GM18870 (cell line): Measurements from ENCODE around the gene PDLIM4.

Experiments
- ATAC-seq: cut with Tn5 transposase; IDR thresholded peaks from one replicate; pipeline ENCODE4 v1.9.1; 2021; ENCODE audit warnings: moderate library complexity; ENCODE audit not compliant: unreplicated experiment

The PDLIM4 gene

DNA sequence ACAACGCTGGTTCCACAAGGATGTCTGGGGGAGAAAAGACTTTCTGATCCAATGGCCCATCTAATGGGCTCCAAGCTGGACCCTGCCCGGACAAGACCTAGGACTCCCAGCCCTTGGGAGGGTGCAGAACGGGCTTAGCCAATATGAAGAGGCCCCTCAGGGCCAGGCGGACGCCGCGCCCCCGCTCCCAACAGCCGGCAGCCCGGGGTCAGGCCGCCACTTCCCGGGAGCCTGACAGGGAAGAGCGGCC lies 30.3 kb upstream of the PDLIM4 start:
- ATAC-seq: no peak

DNA sequence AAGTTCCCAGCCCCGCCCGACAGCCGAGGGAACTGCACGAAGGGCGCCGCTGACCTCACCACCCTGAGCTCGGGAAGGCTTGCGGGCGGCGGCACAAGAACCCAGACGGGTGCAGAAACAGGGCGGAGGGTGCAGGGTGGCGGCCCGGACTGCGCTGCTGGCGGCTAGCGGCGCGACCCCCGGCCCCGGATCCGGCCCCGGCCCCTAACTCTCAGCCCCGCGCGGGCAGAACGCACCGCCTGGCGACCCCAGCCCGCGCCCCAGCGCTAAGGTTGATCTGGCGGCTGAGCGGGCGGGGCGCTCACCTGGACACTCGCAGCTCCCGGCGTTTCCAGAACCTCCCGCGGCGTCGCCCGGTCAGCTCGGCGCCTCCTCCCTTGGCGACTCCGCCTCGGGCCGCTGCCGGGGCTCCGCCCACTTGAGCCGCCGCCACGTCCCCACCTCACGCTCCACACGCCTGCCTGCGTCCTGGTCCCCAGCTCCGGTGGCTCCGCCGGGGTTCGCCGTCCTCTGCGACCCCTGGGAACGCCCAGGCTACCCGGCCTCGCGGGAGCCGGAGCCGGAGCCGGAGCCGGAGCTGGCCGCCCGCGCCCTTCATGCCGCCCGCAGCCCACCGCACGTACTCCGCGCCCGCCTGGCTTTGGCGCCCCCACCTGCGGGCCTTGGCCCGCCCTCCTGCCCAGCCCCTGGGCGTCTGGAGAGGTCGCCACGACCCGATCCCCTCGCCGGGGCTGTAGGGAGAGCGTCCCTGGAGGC lies 29.8 kb upstream of the PDLIM4 start, which contains the start of gene P4HA2:
Gene P4HA2, minus strand, starts transcription at position 369 of the 756 bp plus-strand sequence. CDS start 9,227 bp downstream, outside the sequence.
- no peak for ATAC-seq

DNA sequence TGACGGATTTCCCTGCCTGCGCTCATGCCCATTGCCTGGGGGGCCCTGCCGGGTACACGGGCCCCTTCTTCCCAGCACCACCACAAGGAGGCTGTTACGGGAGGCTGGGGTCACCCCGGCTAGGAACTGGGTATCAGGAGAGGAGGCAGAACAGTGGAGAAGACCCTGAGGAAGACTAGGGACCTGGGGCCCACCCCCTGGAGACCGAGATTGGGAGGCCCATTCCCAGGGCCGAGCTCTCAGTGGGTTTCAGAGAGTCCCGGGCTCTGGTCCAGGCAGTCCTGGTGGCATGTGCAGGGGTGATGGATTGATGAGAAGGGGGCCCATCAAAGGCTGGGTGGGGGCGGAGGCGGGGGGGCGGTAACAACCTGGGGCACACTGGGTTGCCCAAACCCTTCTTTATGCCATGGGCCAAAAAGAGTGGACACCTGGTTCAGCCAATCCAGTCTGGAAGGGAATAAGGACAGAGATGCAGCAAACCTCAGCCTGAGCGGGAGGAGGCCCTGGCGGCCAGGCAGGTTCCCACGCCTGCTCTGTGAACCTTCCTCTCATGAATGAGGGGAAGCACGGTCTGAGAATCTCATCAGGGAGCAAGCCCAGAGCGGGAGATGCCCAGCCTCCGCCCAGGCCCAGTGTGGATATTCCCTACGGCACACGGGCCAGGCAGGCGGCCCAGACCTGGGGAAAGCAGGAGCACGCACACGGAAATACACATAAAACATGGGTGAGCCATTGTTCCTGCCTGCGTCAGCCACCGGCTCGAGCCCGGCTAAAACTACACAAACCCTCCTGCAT lies 29.1 kb upstream of the PDLIM4 start:
- no peak for ATAC-seq

DNA sequence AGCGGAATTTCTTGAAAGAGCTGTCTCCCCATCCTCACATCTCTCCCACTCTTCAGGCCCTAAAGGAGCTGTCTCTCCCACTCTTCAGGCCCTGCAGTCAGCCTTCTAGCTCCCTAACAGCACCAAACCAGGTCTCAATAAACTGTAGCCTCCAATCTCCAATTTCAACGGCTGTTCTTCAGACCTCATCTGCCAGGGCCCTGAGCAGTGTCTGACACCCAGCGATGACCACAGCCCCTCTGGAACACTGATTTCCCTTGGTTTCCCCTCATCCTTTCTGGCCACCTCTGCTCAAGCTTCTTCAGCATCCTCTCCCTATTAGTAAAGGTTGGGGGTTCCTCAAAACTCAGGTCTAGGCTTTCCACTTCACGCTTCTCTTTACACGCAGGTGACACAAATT lies 28.3 kb upstream of the PDLIM4 start:
- no peak for ATAC-seq

DNA sequence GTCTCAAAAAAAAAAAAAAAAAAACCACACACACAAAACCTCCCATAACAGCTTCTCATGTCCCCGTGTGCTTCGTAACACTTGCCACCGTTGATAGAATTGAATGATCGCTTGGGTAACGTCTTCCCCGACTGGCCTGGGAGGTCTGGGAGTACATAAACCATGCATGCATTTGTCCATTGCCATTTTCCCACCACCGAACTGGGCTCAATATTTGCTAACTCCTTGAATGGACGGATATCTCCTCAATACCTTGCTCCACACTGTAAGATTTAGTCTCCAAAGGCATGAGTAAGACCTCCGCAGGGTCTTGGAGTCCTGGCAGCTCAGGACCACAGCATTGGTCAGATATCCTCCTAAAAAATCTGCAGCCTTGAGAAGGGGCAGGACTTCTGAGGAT lies 26.6 kb upstream of the PDLIM4 start:
- ATAC-seq: no peak

DNA sequence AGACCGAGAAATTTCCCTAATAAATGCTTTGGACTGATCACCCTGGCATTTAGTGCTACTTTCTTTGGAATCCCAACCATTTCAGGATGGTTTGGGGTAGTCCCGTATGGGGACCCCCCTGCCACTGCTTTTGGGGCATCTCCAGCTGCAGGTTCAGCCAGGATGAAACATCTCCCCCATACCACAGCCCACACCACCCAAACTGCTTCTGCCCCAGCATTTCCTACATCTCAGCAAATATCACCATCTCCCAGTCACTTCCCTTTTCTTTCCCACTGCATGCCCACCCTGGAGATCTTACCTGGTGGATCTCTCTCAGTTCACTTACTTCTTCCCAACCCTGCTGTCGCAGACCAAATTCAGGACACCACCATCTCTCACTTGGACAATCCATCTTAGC lies 25.0 kb upstream of the PDLIM4 start:
- ATAC-seq: no peak

DNA sequence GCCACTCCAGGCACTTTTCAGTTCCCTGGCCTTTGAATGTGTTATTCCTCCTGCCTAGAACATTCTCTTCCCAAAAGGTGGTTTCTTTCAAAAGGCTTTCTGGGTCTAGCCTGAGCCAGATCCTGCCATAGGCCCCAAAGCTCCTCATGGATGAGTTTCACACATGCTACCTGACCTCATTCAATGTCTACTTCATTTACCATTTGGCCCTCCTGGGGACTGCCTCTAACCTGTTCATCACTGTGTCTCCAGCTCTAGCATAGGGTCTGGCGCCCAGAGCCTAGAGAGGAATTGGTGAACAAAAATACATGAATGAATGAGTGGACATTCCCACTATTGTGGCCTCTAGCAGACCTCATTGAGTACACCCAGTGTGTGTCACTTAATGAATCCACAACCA lies 24.4 kb upstream of the PDLIM4 start:
- no peak for ATAC-seq

DNA sequence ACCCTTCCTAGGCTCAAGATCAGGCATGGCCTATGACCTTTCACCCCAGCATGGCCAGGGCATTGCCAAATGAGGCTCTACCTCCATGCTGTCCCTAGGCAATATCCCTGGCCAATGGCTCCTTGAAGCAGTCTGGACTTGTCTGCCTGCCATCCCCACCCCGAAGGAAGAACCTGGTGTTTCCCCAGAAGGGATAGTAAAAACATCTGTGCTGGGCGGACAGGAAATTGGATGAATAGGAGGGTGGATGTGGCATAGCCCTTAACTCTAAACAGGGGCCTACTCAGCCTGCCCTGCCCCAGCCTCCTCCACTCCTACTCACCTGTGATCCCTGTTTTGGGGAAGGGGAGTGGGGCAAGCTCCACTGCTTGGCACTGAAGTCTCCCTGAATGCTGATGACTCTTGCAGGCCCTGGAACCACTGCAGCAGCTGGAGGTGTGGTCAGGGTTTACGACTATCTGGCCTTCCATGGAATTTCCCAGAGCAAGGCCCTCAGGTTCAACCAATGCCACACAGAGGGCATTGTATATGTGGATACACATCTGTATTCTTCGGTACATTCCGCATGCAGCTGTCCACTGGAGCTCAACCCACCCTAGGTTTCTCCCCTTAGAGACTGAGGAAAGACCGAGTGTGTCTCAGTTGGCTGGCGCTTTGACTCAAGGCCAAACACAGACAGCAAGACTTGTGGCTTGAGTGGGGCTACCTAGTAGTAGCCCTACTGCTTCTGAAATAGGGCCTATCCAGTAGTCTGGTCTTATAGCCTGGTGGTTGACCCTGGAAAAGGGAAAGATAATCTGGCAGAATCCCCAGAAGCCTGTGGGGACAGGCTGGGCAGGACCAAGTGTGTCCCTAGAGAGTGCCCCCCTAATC lies 23.4 kb upstream of the PDLIM4 start:
- ATAC-seq: no peak

DNA sequence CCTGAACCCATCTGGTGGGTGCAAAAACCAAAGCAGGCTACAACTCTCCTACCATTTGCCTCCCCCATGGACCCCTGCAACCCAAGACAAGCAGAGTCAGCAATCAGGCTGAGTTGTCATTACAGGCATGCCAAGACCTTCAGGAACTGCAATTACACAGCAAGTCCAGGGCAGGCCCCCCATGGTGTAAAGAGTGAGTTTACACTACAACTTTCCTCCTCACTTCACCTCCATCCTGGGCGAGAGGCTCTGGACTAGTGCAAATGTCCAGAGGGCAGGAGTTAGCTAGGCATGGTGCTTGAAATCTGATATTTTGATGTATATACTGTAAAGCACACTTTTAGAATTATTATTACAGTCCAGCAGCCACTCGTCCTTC lies 22.8 kb upstream of the PDLIM4 start:
- ATAC-seq: no peak

DNA sequence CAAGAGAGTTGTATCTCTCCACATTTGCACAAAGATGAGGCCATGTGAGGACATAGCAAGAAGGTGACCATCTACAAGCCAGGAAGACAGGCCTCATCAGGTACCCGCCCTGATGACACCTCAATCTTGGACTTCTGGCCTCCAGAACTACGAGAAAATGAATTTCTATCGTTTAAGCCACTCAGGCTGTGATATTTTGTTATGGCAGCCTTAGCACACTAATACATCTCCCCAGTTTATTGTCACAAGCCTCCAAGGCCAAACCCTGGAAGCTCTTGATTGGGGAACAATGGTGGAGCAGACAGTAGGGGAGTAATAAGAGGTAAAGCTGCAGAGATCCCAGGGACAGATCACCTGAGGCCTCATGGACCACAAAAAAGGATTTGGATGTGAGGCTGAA lies 22.2 kb upstream of the PDLIM4 start:
- ATAC-seq: no peak

DNA sequence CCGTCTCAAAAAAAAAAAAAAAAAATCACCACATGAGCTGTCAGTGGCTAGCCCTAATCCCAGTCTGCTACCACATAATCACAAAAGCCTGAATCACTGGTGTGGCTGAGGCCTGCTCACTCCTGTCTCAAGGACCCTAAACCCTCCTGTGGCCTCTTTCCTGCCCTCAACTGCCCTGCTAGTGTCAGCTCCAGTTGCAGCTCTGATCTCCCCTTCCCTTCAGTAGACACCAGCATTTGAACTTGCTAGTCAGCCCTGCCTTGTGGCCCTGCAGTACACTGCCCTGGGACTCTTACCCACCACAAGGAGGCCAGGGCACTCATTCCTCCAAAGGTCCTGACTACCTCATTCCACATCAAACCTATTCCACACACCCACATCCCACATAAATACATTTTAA lies 20.4 kb upstream of the PDLIM4 start:
- ATAC-seq: no peak

DNA sequence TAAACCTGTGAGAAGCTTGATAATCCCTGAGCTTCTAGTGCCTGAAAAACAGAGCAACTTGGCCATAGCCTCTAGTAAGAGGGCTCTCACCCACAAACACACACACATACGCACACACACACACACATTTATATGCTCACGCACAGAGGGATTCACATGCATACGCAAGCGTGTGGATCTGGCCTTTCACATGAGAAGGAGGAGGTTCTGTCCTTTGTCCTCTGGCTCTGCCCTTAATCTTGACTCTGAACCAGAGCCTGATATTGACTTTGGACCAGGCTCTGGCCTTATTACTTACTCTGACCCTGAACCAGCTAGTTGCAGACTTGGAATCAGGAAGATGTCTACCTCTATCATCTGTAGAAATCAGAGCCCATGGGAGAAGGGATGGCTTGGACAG lies 19.8 kb upstream of the PDLIM4 start:
- ATAC-seq: no peak

DNA sequence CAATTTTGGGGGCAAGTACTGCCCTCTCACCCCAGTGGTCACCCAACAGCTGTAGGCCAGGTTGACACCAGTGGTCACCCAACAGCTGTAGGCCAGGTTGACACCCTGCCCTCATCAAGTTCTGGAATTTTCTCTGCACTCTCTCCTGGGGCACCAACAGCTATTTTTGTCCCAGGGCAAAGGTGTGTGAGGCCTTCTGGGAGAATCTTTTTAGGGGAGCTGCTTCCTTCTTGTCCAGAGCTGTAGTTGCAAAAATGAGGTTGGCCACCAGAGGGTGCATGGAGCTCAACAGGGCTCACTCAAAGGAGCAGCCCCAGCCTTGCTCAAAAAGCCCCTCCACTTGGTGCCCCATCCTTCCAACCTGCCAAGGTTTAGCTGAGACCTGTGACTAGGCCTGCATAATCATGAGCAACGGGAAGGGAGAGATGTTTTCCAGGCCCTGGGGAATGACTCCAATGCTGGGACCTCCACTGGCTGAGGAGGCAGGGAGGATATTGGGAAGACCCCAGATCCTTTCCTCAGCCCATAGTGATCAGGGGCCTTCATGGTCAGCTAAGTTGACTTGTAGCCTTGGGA lies 19.2 kb upstream of the PDLIM4 start:
- ATAC-seq: no peak

DNA sequence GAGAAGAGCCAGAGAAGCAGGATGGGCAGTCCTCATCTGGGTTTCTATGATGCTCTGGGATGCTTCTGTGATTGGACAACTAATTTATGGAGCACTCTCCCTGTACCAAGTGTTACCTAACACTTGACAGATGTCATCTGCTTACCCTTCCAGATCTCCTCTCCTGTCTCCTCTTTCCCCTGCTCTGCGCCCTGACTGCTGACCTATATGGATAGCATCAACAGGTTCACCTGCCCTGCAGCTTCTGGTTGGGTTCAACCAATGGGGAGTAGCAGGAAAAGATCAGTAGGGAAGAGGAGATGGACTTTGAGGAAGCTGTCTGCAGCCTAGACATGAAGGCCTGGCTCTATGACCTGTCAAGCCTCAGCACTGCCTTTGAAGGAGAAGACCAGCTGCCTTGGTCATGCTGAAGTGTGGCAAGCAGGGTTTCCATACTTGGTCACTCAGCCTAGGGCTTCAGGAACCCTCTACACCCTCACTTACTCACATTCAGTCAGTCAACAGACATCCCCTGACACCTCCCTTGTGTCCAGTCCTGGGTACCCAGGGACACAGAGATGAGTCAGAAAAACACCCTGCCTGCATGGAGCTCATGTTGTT lies 18.5 kb upstream of the PDLIM4 start:
- no peak for ATAC-seq

DNA sequence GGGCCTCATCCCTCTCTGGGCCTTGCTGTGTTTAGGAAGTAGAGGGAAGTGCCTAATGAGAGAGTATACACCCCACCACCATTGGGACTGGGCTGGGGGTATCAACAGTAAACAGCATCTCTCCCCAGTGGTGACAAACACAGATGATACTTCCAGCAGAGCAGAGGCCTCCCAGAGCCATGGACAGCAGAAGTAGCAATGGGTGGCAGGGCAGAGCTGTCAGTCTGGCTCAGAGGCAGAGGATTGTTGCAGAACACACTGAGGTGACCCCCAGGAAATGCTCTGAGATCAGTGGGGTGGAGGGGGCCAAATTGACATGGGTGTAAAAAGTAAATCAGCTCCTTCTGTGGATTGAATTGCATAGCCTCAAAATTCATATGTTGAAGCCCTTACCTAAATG lies 17.7 kb upstream of the PDLIM4 start:
- no peak for ATAC-seq

DNA sequence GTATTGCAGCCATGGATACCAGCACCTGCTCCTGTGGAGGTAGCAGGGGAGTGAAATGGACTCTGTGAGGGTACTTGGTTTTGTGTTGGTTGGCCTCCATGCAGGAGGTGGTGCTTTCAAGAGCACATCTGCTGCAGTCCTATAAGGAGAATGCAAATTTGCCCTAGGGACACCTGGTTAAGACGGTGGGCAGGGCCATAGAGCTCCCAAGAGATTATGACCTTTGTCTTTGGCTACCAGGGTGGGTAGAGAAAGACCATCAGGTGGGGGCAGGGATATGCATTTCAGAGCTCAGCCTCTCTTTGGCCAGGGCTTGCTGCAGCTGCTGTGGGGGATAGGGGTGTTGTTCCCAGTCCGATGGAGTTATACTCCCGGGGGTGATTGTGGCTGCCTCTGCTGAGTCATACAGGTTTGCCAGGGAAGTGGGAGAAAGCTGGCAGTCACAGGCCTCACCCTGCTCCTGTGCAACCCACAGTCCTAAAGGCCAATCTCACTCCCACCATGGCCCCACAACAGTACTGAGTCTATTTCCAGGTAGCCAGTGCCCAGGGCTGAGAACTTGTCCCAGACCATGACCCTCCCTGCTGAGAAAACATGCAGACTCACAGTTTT lies 14.0 kb upstream of the PDLIM4 start:
- no peak for ATAC-seq

DNA sequence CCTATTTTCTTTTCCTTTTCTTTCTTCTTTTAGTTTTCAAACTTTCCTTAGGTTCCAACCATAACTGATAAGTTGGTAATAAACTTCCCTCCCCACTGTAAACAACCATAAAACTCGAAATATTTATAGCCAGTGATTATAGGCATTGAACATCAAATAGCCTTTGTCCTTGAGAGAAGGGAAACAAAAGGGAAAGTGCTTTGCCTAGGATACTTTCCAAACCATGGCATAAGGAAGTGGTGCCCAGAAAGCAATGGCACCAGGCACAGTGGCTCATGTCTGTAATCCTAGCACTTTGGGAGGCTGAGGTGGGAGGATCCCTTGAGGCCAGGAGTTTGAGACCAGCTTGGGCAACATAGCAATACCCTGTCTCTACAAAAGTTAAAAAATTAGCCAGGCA lies 11.9 kb upstream of the PDLIM4 start:
- no peak for ATAC-seq

DNA sequence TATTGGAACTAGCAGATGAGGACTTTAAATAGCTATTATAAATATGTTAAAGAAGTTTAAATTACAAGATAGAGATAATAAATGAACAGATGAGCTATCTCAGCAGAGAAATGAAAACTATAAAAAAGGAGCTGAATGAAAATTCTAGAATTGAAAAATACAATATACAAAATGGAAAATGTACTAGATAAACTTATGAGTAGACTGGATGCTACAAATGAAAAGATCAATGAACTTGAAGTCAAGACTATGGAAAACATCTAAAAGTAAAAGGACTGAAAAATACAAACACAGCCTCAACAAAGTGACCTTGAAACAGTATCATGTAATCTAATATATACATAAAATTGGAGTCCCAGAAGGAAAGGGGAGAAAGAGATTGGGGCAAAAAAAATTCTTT lies 10.7 kb upstream of the PDLIM4 start:
- no peak for ATAC-seq

DNA sequence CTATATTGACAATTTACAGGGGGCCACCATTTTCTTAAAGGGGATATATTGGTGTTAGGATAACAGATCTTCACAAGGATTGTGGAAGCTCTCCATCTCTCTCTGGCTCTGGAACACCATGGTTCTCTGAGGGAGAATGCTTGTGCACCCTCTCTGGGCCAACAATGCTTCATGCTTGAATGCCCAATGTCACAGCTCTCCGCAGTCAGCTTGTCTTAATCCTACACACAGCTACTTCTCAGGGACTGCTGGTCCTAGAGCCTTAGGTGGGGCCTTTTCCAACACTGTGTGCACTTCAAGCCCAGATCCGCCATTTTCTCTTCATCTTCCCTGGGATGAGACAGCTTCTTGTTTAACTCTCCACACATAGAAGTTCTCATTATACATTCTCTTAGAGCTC lies 6.9 kb upstream of the PDLIM4 start:
- ATAC-seq: no peak

DNA sequence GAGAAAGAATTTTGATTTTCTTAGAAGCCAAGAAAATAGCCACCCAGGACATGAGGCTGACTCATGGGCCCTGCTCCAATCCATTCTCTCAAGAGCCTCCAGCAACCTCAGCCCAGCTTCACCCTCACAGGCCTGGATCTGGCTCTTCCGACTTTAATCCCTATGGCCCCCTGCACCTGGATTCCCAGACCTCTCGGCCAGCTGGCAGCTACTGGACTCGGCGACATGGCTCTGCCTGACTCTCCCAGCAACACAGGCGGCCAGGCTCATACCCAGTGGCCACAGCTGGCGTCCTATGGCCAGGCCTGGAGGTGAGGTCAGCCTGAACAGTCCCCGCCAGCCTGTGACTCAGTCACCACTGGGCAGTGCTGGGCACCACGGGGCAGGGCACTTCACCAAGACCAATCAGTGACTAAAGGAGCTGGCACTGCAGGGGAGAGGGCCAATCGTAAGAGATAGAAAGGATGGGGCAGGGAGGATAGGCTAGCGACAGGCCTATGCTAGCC lies 6.2 kb upstream of the PDLIM4 start:
- ATAC-seq: no peak
